ENCODE data around the gene ATAD2B.

ATAD2B gene

DNA sequence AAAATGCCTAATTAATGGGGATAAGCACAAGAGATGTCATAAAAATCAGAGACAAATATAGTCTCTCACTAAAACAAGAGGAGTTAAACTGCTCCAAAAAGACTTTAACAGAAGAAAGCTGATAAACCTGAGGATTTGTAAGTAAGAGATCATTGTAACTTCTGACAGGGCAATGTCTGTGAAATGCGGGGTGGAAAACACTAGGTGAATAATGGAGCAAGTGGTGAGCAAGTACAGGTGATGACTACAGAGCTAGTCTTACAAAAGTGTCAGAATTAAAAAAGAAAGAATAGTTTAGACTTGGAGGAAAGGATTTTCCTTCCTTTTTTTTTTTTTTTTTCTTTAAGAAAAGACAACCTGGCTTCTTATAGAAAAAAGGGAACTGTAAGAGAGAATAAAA is 22.7 kb downstream of the ATAD2B start:
- Histone ChIP-seq H3K9ac (ENCODE audit: low read depth, low read length) (no peak overlapping the region), H3K27me3 (ENCODE audit: control insufficient read depth, insufficient read depth, low read length) (no peaks in the 10 kb centered on the region), H3K4me2 (ENCODE audit: low read length) (no peak overlapping the region), H3K36me3 (ENCODE audit: insufficient read depth, low read length) (no peaks in the 10 kb centered on the region), H3K9me3 (replicated peaks; ENCODE audit: low read length) (no peaks in the 10 kb centered on the region), H3K4me3 (ENCODE audit: low read length) (no peak overlapping the region), H3K4me1 (ENCODE audit: control insufficient read depth, insufficient read depth, low read length) (peaks cover 26% of the 10 kb centered on the region)

DNA sequence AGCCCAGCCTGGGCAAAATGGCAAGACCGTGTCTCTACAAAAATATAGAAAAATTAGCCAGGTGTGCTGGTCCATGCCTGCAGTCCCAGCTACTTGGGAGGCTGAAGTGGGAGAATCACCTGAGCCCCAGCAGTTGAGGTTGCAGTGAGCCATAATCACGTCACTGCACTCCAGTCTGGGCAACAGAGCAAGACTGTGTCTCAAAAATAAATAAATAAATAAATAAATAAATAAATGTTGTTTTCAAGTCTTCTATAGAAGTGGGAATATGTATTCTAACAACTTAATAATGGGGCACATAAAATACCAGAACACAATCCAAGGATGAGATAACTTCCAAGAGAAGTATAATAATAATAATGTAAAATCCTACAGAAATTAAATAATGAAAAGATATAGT is 23.9 kb downstream of the ATAD2B start:
- Histone ChIP-seq H3K4me3 (ENCODE audit: low read length) (no peak overlapping the region), H3K4me1 (ENCODE audit: control insufficient read depth, insufficient read depth, low read length) (peaks cover 26% of the 10 kb centered on the region), H3K4me2 (ENCODE audit: low read length) (no peak overlapping the region), H3K36me3 (ENCODE audit: insufficient read depth, low read length) (no peaks in the 10 kb centered on the region), H3K9ac (ENCODE audit: low read depth, low read length) (no peak overlapping the region), H3K27me3 (ENCODE audit: control insufficient read depth, insufficient read depth, low read length) (no peaks in the 10 kb centered on the region), H3K9me3 (replicated peaks; ENCODE audit: low read length) (no peaks in the 10 kb centered on the region)

DNA sequence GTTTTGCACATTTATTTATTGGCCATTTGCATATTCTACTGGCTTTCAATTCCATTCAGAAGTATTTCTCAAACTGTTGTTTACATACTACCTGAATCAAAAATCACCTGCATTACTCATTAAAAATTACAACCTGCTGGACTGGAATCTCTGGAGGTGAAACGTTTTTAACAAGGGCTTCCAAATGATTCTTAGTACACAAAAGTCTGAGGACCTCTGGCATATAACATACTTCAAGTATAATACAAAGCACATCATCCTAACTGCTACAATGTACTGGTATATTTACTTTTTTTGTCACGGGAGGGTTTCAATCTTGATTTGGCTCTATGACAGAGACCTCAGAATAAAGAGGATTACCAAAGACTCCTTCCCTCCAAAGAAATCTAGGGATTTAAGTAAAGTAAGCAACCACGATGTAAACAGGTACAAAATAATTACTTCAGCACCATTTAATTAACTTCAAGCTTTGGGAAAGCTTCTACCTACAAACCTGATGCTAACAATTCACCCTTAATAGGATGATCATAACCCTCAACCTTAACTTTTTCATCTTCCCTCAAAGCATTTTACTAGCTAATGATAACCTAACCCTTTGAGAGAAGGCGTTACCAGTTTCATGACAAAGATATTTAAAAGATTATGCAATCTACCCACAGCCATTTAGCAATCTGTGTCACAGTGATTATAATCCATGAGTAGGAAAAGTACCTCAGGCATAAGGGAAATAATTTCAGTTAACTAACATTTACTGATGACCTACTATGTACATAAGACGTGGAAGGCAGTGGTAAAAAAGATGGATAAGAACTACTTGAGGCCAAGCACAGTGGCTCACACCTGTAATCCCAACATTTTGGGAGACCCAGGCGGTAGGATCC is 24.7 kb downstream of the ATAD2B start:
- Histone ChIP-seq H3K9ac (ENCODE audit: low read depth, low read length) (no peak overlapping the region), H3K9me3 (replicated peaks; ENCODE audit: low read length) (no peaks in the 10 kb centered on the region), H3K4me2 (ENCODE audit: low read length) (no peak overlapping the region), H3K4me3 (ENCODE audit: low read length) (no peak overlapping the region), H3K36me3 (ENCODE audit: insufficient read depth, low read length) (no peaks in the 10 kb centered on the region), H3K27me3 (ENCODE audit: control insufficient read depth, insufficient read depth, low read length) (no peaks in the 10 kb centered on the region), H3K4me1 (ENCODE audit: control insufficient read depth, insufficient read depth, low read length) (peaks cover 26% of the 10 kb centered on the region)

- Histone ChIP-seq H3K4me1 (ENCODE audit: control insufficient read depth, insufficient read depth, low read length) (peaks cover 26% of the 10 kb centered on the region), H3K9ac (ENCODE audit: low read depth, low read length) (peak overlapping the region; percentile 27), H3K36me3 (ENCODE audit: insufficient read depth, low read length) (no peaks in the 10 kb centered on the region), H3K27me3 (ENCODE audit: control insufficient read depth, insufficient read depth, low read length) (no peaks in the 10 kb centered on the region), H3K4me3 (ENCODE audit: low read length) (peak overlapping the region; percentile 36), H3K9me3 (replicated peaks; ENCODE audit: low read length) (no peaks in the 10 kb centered on the region), H3K4me2 (ENCODE audit: low read length) (peak overlapping the region; percentile 69)
These were observed 26.2 kb downstream of the ATAD2B start for GRCh38 chr2:23900541-23901322.

DNA sequence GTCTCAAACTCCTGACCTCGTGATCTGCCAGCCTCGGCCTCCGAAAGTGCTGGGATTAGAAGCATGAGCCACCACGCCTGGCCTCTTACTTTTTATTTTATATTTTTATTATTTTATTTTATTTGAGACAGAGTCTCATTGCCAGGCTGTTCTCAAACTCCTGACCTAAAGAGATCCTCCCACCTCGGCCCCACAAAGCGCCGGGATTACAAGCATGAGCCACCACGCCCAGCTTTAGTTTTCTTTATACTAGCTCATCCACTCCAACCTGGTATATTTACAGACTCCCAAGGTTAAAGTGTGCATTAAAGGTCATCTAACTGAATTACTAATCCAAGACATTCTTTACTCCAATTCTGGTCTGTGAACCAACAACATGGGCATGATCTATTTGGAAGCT is 26.8 kb downstream of the ATAD2B start:
- no peak overlapping the region for H3K9ac ChIP-seq (ENCODE audit: low read depth, low read length)
- H3K36me3 ChIP-seq (ENCODE audit: insufficient read depth, low read length): no peaks in the 10 kb centered on the region
- peak overlapping the region; percentile 69 for H3K4me2 ChIP-seq (ENCODE audit: low read length)
- H3K27me3 ChIP-seq (ENCODE audit: control insufficient read depth, insufficient read depth, low read length): no peaks in the 10 kb centered on the region
- H3K4me1 ChIP-seq (ENCODE audit: control insufficient read depth, insufficient read depth, low read length): peaks cover 26% of the 10 kb centered on the region
- H3K4me3 ChIP-seq (ENCODE audit: low read length): peak overlapping the region; percentile 36
- no peaks in the 10 kb centered on the region for H3K9me3 ChIP-seq (replicated peaks; ENCODE audit: low read length)

DNA sequence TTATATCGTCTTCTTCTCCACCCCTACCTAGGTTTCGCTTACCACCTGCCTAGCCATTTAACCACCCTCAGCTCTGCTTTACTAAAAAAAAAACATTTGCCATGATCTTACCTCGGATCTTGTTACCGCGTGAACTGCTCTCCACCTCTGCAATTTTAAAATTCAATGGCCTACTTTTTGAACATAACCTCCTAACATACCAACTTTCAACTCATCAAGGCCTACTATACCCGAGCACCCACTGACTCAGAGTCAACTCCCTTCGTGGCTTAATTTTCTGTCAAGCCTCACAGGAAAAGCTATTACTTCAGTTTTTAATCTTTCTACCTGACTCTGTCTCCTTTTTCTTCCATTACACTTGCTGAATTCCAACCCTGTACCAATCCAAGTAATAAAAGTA is 55.7 kb downstream of the ATAD2B start:
- Histone ChIP-seq H3K4me2 (ENCODE audit: low read length) (no peak overlapping the region), H3K9ac (ENCODE audit: low read depth, low read length) (no peak overlapping the region), H3K4me3 (ENCODE audit: low read length) (no peak overlapping the region), H3K9me3 (replicated peaks; ENCODE audit: low read length) (no peaks in the 10 kb centered on the region), H3K4me1 (ENCODE audit: control insufficient read depth, insufficient read depth, low read length) (no peaks in the 10 kb centered on the region), H3K36me3 (ENCODE audit: insufficient read depth, low read length) (peaks cover 34% of the 10 kb centered on the region), H3K27me3 (ENCODE audit: control insufficient read depth, insufficient read depth, low read length) (no peaks in the 10 kb centered on the region)

- Histone ChIP-seq H3K27me3 (ENCODE audit: control insufficient read depth, insufficient read depth, low read length) (no peaks in the 10 kb centered on the region), H3K4me2 (ENCODE audit: low read length) (no peak overlapping the region), H3K4me1 (ENCODE audit: control insufficient read depth, insufficient read depth, low read length) (no peaks in the 10 kb centered on the region), H3K9me3 (replicated peaks; ENCODE audit: low read length) (no peaks in the 10 kb centered on the region), H3K36me3 (ENCODE audit: insufficient read depth, low read length) (peaks cover 22% of the 10 kb centered on the region), H3K4me3 (ENCODE audit: low read length) (no peak overlapping the region), H3K9ac (ENCODE audit: low read depth, low read length) (no peak overlapping the region)
These were observed 59.5 kb downstream of the ATAD2B start for GRCh38 chr2:23867449-23867848.

- no peak overlapping the region for H3K9ac ChIP-seq (ENCODE audit: low read depth, low read length)
These were observed 64.1 kb downstream of the ATAD2B start for GRCh38 chr2:23862716-23863426.

DNA sequence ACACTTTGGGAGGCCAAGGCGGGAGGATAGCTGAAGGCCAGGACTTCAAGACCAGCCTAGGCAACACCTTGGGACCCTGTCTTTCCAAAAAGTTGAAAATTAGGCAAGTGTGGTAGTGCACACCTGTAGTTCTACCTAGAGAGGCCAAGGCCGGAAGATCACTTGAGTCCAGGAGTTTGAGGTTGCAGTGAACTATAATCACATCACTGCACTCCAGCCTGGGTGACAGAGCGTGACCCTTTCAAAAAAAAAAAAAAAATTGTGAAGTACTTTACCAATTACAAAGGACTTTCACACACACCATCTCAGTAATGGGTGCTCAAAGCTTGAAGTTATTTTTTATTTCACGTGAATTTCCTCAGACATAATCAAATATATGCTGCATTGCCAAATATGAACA is 65.0 kb downstream of the ATAD2B start:
- H3K27me3 ChIP-seq (ENCODE audit: control insufficient read depth, insufficient read depth, low read length): no peaks in the 10 kb centered on the region
- H3K4me2 ChIP-seq (ENCODE audit: low read length): no peak overlapping the region
- H3K9me3 ChIP-seq (replicated peaks; ENCODE audit: low read length): no peaks in the 10 kb centered on the region
- H3K36me3 ChIP-seq (ENCODE audit: insufficient read depth, low read length): peaks cover 10% of the 10 kb centered on the region
- H3K4me3 ChIP-seq (ENCODE audit: low read length): no peak overlapping the region
- H3K4me1 ChIP-seq (ENCODE audit: control insufficient read depth, insufficient read depth, low read length): peaks cover 4% of the 10 kb centered on the region
- H3K9ac ChIP-seq (ENCODE audit: low read depth, low read length): no peak overlapping the region

More at GRCh38 chr2:23862716-23863426, 64.1 kb downstream of the ATAD2B start:
- Histone ChIP-seq H3K27me3 (ENCODE audit: control insufficient read depth, insufficient read depth, low read length) (no peaks in the 10 kb centered on the region), H3K36me3 (ENCODE audit: insufficient read depth, low read length) (peaks cover 18% of the 10 kb centered on the region), H3K4me2 (ENCODE audit: low read length) (no peak overlapping the region), H3K4me3 (ENCODE audit: low read length) (no peak overlapping the region), H3K4me1 (ENCODE audit: control insufficient read depth, insufficient read depth, low read length) (peaks cover 4% of the 10 kb centered on the region), H3K9me3 (replicated peaks; ENCODE audit: low read length) (no peaks in the 10 kb centered on the region)

GRCh38 chr2:23859983-23860382 is 66.9 kb downstream of the ATAD2B start:
- Histone ChIP-seq H3K4me3 (ENCODE audit: low read length) (no peak overlapping the region), H3K9ac (ENCODE audit: low read depth, low read length) (no peak overlapping the region), H3K36me3 (ENCODE audit: insufficient read depth, low read length) (peaks cover 7% of the 10 kb centered on the region), H3K9me3 (replicated peaks; ENCODE audit: low read length) (no peaks in the 10 kb centered on the region), H3K27me3 (ENCODE audit: control insufficient read depth, insufficient read depth, low read length) (no peaks in the 10 kb centered on the region), H3K4me1 (ENCODE audit: control insufficient read depth, insufficient read depth, low read length) (peaks cover 4% of the 10 kb centered on the region), H3K4me2 (ENCODE audit: low read length) (no peak overlapping the region)

GRCh38 chr2:23859234-23859633 is 67.7 kb downstream of the ATAD2B start:
- H3K9ac ChIP-seq (ENCODE audit: low read depth, low read length): no peak overlapping the region
- H3K36me3 ChIP-seq (ENCODE audit: insufficient read depth, low read length): peaks cover 7% of the 10 kb centered on the region
- no peak overlapping the region for H3K4me3 ChIP-seq (ENCODE audit: low read length)
- no peaks in the 10 kb centered on the region for H3K27me3 ChIP-seq (ENCODE audit: control insufficient read depth, insufficient read depth, low read length)
- peaks cover 4% of the 10 kb centered on the region for H3K4me1 ChIP-seq (ENCODE audit: control insufficient read depth, insufficient read depth, low read length)
- no peak overlapping the region for H3K4me2 ChIP-seq (ENCODE audit: low read length)
- no peaks in the 10 kb centered on the region for H3K9me3 ChIP-seq (replicated peaks; ENCODE audit: low read length)
